Kidney epithelial cell (primary cell): ENCODE data around the gene CFAP46. TPM values are rescaled to one million over a fixed set of nuclear protein-coding genes. Genes with fewer than 3 reads are reported as not detected.

Experiments used
- DNase-seq: peaks from one replicate; pipeline ENCODE4 v3.0.0-alpha.2; 2010; ENCODE audit warnings: low read depth
- H3K27me3 ChIP-seq: 2 replicates; pipeline ENCODE4 v1.6.0; 2011; ENCODE audit warnings: low read length; ENCODE audit not compliant: control insufficient read depth, insufficient read depth
- H3K36me3 ChIP-seq: 2 replicates; pipeline ENCODE4 v1.5.1; 2011; ENCODE audit warnings: low read length; ENCODE audit not compliant: control insufficient read depth, insufficient read depth
- H3K4me3 ChIP-seq: 2 replicates; pipeline ENCODE4 v1.5.1; 2011; ENCODE audit warnings: low read depth, mild to moderate bottlenecking, control low read depth, low read length
- CTCF ChIP-seq: IDR thresholded peaks from 2 replicates; pipeline ENCODE4 v1.5.1; 2011; ENCODE audit warnings: mild to moderate bottlenecking, moderate library complexity, low read length, control low read depth, inconsistent platforms; ENCODE audit not compliant: insufficient read depth, poor library complexity, severe bottlenecking
- total RNA-seq: library from RNA; depleted of rRNA; stranded (reverse); fragments of >200 nt; gene quantifications from 2 replicates; pipeline ENCODE4 v1.2.3, GENCODE V29; 2015

Gene CFAP46
- total RNA-seq, 1 donor from 2014 or later = 5.1 TPM

DNA sequence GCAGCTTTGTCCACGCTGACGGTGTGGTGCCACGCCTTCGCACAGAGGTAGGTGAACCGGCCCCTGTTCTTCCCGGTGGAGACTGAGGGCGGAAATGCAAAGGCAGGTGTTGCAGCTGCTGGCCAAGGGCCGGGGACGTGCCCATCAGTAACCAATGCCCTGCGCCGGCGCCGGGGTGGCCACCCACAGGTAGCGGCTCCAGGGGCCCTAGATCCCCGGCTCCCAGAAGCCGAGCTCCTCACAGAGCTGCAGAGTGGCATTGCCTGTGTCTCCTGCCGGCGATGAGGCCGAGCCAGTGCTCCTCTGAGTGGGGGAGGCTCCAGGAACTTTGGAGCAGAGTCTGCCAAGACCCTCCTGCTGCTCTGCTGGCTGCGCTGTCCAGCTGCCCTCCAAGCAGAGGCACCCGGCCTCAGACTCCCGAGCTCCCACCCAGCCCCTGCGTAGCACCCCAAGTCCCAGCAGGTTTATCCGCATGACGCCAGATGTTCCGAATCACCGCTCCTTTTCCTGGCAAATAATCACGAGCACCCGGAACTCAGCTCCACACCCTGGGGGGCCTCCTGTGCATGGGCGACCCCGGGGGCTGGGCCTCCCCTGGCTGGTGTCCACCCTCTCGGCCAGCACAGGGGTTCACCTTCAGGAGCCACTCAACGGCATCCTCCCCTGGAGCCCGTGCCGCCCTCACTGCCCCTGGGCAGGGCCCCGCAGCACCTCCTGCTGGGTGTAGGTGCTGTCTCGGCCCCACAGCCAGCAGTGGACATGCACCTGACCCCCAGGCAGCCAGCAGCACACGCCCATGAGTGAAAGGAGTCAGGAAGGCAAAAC lies 22.1 kb downstream of the CFAP46 start:
- TF ChIP-seq CTCF = no peak
- peaks cover 33% of the 10 kb centered on the region for H3K27me3 ChIP-seq
- H3K36me3 ChIP-seq = no peaks in the 10 kb centered on the region
- DNase-seq = no peak
- H3K4me3 ChIP-seq = no peak overlapping the region

GRCh38 chr10:132919374-132920100 lies 22.8 kb downstream of the CFAP46 start:
- no peak for DNase-seq
- H3K4me3 ChIP-seq = no peak overlapping the region
- no peaks in the 10 kb centered on the region for H3K36me3 ChIP-seq
- peaks cover 36% of the 10 kb centered on the region for H3K27me3 ChIP-seq
- no peak for TF ChIP-seq CTCF

DNA sequence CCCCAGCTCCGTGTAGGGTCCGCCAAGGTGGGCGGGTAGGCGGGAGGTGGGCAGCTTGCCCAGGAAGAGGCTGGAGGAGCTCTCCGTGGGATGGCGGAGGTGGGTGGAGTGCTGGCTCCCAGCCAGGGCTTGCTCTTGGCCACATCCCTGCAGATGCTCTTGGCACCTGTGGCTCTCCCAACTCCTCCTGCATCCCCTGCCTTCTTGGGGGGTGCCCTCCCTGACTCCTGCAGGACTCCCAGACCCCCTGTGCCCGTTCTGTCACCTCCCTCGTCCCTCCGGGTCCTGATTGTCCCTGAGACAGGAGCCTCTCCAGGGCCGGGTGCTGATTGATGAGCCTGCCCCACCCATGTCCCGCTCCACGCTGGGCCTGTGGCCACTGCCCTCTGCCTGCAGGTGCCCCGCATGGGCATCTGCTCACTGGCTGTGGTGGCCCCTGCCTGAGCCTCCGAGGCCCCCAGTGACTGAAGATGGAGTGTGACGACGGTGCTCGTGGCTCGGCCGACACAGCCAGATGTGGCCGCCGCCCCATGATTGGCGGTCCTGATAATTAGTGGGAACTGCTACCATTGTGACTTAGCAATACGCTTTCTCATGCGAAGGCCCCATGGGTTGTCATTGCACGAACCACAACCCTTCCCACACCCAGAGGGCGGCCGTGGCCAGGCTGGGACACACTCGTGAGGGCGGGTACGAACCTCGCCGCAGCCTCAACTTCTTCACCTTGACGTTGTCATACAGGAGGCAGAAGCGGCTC lies 23.6 kb downstream of the CFAP46 start:
- H3K4me3 ChIP-seq = no peak overlapping the region
- no peak for DNase-seq
- no peak for TF ChIP-seq CTCF
- peaks cover 36% of the 10 kb centered on the region for H3K27me3 ChIP-seq
- H3K36me3 ChIP-seq = no peaks in the 10 kb centered on the region

- no peaks in the 10 kb centered on the region for H3K36me3 ChIP-seq
- H3K27me3 ChIP-seq = peaks cover 41% of the 10 kb centered on the region
- no peak for TF ChIP-seq CTCF
- no peak overlapping the region for H3K4me3 ChIP-seq
- DNase-seq = no peak
Measured at GRCh38 chr10:132918264-132918616, 24.1 kb downstream of the CFAP46 start.

- no peak for TF ChIP-seq CTCF
- Histone ChIP-seq H3K4me3 (no peak overlapping the region), H3K27me3 (peaks cover 49% of the 10 kb centered on the region), H3K36me3 (no peaks in the 10 kb centered on the region)
- no peak for DNase-seq
Measured at GRCh38 chr10:132916956-132917666, 25.3 kb downstream of the CFAP46 start.
